Hepatocyte (in vitro differentiated cells): ENCODE measurements around the gene ASCL3. TPM values are rescaled to one million over a fixed set of nuclear protein-coding genes. Genes with fewer than 3 reads are reported as not detected.
A peak's percentile ranks its signal among the peaks of the same experiment; 100 is the strongest.

ENCODE experiments used
- DNase-seq: peaks from one replicate; pipeline ENCODE4 v3.0.0-alpha.2; 2016; ENCODE audit warnings: low spot score
- H2AFZ ChIP-seq: fragments of 200-600 bp; sonication (generic); 2 replicates; pipeline ENCODE4 v1.6.0; 2016; ENCODE audit warnings: antibody characterized with exemption, mild to moderate bottlenecking
- H3K27ac ChIP-seq: fragments of 200-600 bp; sonication (generic); 2 replicates; pipeline ENCODE4 v1.5.1; 2016; ENCODE audit warnings: mild to moderate bottlenecking
- H3K27me3 ChIP-seq: fragments of 200-600 bp; sonication (generic); 2 replicates; pipeline ENCODE4 v1.6.1; 2016
- H3K36me3 ChIP-seq: fragments of 200-600 bp; sonication (generic); replicated peaks from 2 replicates; pipeline ENCODE4 v1.5.1; 2016; ENCODE audit warnings: low read depth; ENCODE audit not compliant: insufficient read depth
- H3K4me1 ChIP-seq: fragments of 200-600 bp; sonication (generic); 2 replicates; pipeline ENCODE4 v1.5.1; 2016; ENCODE audit warnings: mild to moderate bottlenecking, moderate library complexity; ENCODE audit not compliant: insufficient read depth
- H3K4me2 ChIP-seq: fragments of 200-600 bp; sonication (generic); 2 replicates; pipeline ENCODE4 v1.6.0; 2016
- H3K4me3 ChIP-seq: fragments of 200-600 bp; sonication (generic); 2 replicates; pipeline ENCODE4 v1.5.1; 2016; ENCODE audit warnings: mild to moderate bottlenecking
- H3K79me2 ChIP-seq: fragments of 200-600 bp; sonication (generic); 2 replicates; pipeline ENCODE4 v1.6.0; 2017; ENCODE audit warnings: mild to moderate bottlenecking
- H3K9me2 ChIP-seq: fragments of 200-600 bp; sonication (generic); replicated peaks from 2 replicates; pipeline ENCODE4 v1.6.0; 2017; ENCODE audit warnings: mild to moderate bottlenecking; ENCODE audit not compliant: insufficient read depth
- H3K9me3 ChIP-seq: fragments of 200-600 bp; sonication (generic); 2 replicates; pipeline ENCODE4 v1.5.1; 2016; ENCODE audit warnings: low read depth, mild to moderate bottlenecking
- H4K20me1 ChIP-seq: fragments of 200-600 bp; sonication (generic); 2 replicates; pipeline ENCODE4 v1.6.0; 2016; ENCODE audit warnings: mild to moderate bottlenecking; ENCODE audit not compliant: insufficient read depth, poor library complexity, severe bottlenecking
- CTCF ChIP-seq: fragments of 200-600 bp; sonication (generic); IDR thresholded peaks from 2 replicates; pipeline ENCODE4 v1.5.1; 2016; ENCODE audit warnings: antibody characterized with exemption, mild to moderate bottlenecking; ENCODE audit not compliant: poor library complexity
- EZH2 ChIP-seq: fragments of 200-600 bp; sonication (generic); IDR thresholded peaks from 2 replicates; pipeline ENCODE4 v1.6.1; 2016; ENCODE audit warnings: antibody characterized with exemption, mild to moderate bottlenecking, borderline replicate concordance
- EZH2phosphoT487 ChIP-seq: fragments of 200-600 bp; sonication (generic); IDR thresholded peaks from one replicate; pipeline ENCODE4 v1.6.1; 2018; ENCODE audit warnings: antibody characterized with exemption, mild to moderate bottlenecking, low read depth, moderate library complexity; ENCODE audit not compliant: unreplicated experiment, severe bottlenecking
- WGBS: methylation state at CpG from one replicate; pipeline ENCODE4 v1.1.6; 2016; ENCODE audit warnings: low lambda C conversion rate; ENCODE audit errors: missing lambda C conversion rate; 5-methylcytosine and 5-hydroxymethylcytosine counted together
- polyA plus RNA-seq: library from polyadenylated mRNA; unstranded; fragments of >200 nt; fragmentation: Nextera tagmentation; extraction: Ambion mirVana; gene quantifications from 2 replicates; pipeline ENCODE4 v1.2.1, GENCODE V29; 2016
- total RNA-seq: library from RNA; depleted of rRNA; stranded (reverse); fragments of >200 nt; gene quantifications from 2 replicates; pipeline ENCODE4 v1.2.3, GENCODE V29; 2014

ASCL3 gene
- total and polyA plus RNA-seq, 2 experiments from 2014 or later: not detected

GRCh38 chr11:8959546-8960166 lies 16.8 kb upstream of the ASCL3 start:
- Histone ChIP-seq H3K27ac (peak overlapping the region; percentile 26), H3K27me3 (no peaks in the 10 kb centered on the region), H3K4me2 (no peak overlapping the region), H4K20me1 (no peaks in the 10 kb centered on the region), H3K4me1 (peaks cover 4% of the 10 kb centered on the region), H3K79me2 (peaks cover 54% of the 10 kb centered on the region), H3K9me2 (no peaks in the 10 kb centered on the region), H3K36me3 (no peaks in the 10 kb centered on the region), H2AFZ (no peak overlapping the region), H3K4me3 (no peak overlapping the region), H3K9me3 (no peaks in the 10 kb centered on the region)
- WGBS: 34% methylated on average over 2 of the region's 2 CpGs
- no peak for TF ChIP-seq EZH2
- peak; percentile 60 for TF ChIP-seq CTCF
- DNase-seq: peak; percentile 77

- Histone ChIP-seq H3K27ac (no peak overlapping the region), H3K36me3 (no peaks in the 10 kb centered on the region), H2AFZ (no peak overlapping the region), H3K27me3 (no peaks in the 10 kb centered on the region), H3K4me2 (no peak overlapping the region), H3K79me2 (peaks cover 34% of the 10 kb centered on the region), H3K9me2 (no peaks in the 10 kb centered on the region), H3K4me1 (no peaks in the 10 kb centered on the region), H3K9me3 (no peaks in the 10 kb centered on the region), H3K4me3 (no peak overlapping the region), H4K20me1 (no peaks in the 10 kb centered on the region)
- no peak for DNase-seq
- 94% methylated on average over 4 of the region's 4 CpGs for WGBS
- TF ChIP-seq EZH2phosphoT487: no peak
- TF ChIP-seq CTCF: no peak
- no peak for TF ChIP-seq EZH2
These were observed 14.0 kb upstream of the ASCL3 start for GRCh38 chr11:8956860-8957259.

- H3K4me3 ChIP-seq: no peak overlapping the region
- WGBS: 81% methylated on average over 3 of the region's 3 CpGs
- H3K27me3 ChIP-seq: no peaks in the 10 kb centered on the region
These were observed 6.1 kb upstream of the ASCL3 start for GRCh38 chr11:8948886-8949285.

More at GRCh38 chr11:8948886-8949285, 6.1 kb upstream of the ASCL3 start:
- no peaks in the 10 kb centered on the region for H3K36me3 ChIP-seq
- no peak overlapping the region for H3K4me2 ChIP-seq
- H3K9me3 ChIP-seq: no peaks in the 10 kb centered on the region
- H3K9me2 ChIP-seq: no peaks in the 10 kb centered on the region
- H2AFZ ChIP-seq: no peak overlapping the region
- no peak overlapping the region for H3K27ac ChIP-seq
- no peak for DNase-seq
- TF ChIP-seq EZH2phosphoT487 (no peak), CTCF (no peak), EZH2 (no peak)
- H4K20me1 ChIP-seq: no peaks in the 10 kb centered on the region
- no peaks in the 10 kb centered on the region for H3K79me2 ChIP-seq
- no peaks in the 10 kb centered on the region for H3K4me1 ChIP-seq
